ENCODE measurements around the gene ACOT6.
"Not testable (repeated sequence)": the region's sequence is repeated elsewhere in the genome, so short reads cannot be mapped to it uniquely, and the experiment has no call there.

The ACOT6 gene

DNA sequence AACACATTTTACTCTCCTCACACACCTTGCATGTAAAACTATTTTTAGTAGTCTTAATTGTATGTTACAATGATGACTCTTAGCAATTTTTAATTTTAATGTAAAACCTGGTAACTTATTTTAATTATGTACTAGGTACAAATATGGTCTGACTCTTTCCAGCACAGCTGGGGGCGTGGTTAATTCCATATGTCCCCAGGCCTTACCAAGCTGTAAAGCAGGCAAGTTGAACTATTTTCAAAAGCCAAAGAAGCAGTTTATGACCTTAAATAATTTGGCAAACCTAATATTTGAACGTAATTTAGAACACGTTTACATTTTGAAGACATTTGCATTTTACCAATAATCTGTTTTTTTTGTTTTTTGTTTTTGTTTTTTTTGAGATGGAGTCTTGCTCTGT is 9.3 kb upstream of the ACOT6 start:
- no peak for DNase-seq

GRCh38 chr14:73606271-73606670 is 6.0 kb upstream of the ACOT6 start:
- no peak for DNase-seq

GRCh38 chr14:73607241-73607640 is 5.1 kb upstream of the ACOT6 start:
- no peak for DNase-seq

DNA sequence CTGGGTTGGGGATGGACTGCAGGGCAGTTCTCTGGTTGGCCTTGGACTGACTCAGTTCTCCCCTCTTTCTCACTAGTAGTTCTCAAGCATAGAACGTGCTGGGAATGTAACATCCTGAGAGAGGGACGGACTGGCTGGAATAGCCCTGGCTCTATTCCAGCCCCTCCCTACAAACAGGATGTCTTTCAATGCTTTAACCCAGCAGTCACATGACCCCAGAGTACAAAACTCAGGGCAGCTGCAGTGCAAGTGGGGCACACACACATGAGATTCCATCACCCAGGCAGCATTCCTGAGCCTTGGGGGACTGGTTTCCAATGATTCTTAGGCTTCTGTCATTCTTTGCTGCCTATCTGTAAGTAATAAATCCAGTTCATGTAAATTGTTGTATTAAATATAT is 1.6 kb upstream of the ACOT6 start:
- no peak for DNase-seq

DNA sequence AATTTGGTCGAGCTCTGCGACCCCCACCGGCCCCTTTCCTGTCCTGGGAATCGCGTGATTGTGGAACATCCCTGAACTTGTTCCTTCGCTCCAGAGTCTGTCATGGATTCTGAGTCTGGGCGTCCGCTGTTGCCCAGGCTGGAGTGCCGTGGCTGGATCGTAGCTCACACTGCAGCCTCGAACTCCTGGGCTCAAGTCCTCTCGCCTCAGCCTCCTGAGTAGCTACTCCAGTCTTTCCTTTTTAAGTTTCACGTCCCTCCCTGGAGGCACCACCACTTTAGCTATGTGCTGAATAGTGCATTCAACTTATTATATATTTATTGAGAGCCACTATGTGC is 698 bp downstream of the ACOT6 start:
- no peak for DNase-seq

- no peak for DNase-seq
These were observed 1.2 kb downstream of the ACOT6 start for GRCh38 chr14:73613419-73613963.

GRCh38 chr14:73616831-73617230 is 4.5 kb downstream of the ACOT6 start:
- DNase-seq, result no peak

- DNase-seq, result no peak
These were observed 7.2 kb downstream of the ACOT6 start for GRCh38 chr14:73619524-73619923.

DNA sequence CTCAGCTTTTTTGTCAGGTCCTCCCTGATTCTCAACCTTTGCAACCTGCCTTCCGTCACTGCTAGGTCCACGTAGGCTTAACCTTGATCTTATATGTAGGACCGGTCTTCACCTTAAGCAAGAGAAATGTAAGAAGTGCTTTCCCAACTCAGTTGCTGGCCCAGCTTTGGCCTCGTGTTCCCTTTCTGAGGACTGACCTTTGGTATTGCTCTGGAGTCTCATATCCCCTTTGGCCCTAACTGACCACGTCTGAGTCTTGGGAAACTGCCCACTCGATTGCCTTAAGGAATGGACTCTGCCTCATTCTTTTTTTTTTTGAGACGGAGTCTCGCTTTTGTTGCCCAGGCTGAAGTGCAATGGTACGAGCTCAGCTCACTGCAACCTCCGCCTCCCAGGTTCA is 8.0 kb downstream of the ACOT6 start:
- no peak for DNase-seq

DNA sequence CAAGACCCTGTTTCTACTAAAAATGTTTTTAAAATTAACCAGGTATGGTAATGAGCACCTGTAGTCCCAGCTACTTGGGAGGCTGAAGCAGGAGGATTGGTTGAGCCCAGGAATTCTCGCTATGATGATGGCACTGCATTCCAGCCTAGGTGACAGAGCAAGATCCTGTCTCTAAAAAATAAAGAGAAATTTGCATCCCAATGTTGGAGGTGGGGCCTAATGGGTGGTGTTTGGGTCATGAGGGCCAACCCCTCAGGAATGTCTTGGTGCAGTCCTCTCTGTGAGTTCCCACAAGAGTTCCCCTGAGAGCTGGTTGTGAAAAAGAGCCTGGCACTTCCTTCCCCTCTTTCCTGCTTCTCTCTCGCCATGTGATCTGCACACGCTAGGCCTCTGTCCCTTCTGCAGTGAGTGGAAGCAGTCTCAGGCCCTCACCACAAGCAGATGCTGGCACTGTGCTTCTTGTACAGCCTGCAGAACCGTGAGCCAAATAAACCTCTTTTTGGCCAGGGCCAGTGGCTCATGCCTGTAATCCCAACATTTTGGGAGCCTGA is 11.3 kb downstream of the ACOT6 start:
- no peak for DNase-seq

GRCh38 chr14:73625706-73626105 is 13.4 kb downstream of the ACOT6 start:
- no peak for DNase-seq

DNA sequence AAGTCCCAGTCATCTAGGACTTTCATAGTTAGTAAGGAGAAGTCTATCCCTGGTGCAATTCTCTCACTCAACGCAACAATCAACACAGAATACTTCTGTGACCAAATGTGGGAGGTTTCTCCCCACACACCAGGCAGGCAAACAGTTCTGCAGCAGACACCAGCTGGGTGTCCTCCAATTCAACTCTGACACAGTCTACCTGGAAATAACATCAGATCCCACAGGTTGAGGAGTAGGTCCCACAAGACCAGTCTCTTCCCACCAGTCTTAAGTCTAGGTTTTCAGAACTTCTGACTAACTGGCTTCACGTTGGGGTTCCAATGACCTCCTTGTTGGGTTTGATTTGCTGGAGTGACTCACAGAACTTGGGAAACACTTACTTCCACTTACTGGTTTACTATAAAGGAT is 14.8 kb downstream of the ACOT6 start:
- DNase-seq, result no peak

DNA sequence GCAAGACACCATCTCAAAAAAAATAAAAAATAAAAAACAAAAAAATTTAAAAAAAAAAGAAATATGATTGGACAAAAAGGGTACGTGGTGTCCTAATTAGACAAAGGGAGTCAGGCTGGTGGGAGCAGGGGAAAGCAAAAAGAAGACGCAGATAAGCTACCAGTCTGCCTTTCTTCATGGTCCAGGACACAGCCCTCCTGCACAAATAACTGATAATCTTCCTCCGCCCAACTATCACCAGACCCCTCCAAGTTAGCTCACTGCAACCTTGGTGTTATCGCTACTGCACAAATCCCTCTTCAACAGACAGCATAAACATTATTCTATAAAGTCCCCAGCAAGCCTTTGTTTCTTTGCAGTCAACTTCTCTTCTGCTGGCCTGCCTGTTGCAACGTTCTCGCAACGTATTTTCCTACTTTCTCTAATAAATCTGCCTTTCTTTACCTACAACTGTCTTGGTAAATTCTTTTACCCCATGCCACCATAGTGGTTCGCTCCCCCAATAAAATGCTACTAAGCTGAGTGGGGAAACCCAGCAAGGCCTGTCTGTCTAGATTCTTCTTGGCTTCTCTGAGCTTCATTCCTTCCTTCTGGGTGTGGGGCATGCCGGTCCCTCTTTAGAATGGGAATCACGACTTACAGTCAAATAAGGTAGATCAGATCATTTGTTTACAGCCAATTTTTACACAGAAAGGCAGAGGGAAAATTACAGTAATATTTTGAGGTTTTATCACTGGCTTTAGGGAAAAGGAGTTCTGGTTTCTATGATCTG is 17.9 kb downstream of the ACOT6 start:
- no peak for DNase-seq

GRCh38 chr14:73633116-73634010 is 21.0 kb downstream of the ACOT6 start:
- peak; percentile 71 for DNase-seq

DNA sequence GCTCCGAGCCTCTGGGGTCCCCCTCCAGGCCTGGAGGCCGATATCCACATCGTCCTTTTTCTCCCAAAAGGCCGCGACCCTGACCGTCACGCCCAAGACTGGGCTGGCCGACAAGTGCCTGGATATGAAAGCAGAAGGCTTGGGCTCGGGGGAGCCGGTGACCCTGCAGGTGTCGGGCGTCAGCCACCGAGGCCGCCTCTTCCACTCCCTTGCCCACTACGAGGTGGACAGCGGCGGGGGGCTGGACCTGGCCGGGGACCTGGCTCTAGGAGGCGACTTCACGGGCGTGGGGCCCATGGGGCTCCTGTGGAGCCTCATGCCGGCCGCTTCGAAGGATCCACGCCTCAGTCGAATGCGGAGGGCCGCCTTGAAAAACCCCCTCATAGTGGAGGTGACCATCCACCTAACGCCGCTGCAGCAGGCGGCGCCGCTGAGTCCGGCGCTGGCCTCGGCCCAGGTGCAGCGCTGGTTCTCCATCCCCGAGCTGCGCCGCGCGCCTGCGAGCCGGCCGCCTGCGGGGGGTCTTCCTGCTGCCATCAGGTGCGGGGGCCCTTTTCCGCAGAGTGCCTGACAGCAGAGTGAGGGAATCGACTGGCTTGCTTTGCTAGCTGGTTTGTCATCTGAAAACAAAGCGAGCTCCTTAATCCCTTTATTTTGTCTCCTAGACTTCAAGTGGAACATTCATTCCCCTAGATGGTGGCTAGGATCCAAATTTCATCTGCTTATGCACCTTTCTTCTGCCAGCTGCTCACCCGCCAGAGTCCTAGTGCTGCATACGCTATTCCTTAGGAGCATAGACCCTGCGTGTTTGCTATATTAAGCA is 21.9 kb downstream of the ACOT6 start:
- DNase-seq, result no peak

DNA sequence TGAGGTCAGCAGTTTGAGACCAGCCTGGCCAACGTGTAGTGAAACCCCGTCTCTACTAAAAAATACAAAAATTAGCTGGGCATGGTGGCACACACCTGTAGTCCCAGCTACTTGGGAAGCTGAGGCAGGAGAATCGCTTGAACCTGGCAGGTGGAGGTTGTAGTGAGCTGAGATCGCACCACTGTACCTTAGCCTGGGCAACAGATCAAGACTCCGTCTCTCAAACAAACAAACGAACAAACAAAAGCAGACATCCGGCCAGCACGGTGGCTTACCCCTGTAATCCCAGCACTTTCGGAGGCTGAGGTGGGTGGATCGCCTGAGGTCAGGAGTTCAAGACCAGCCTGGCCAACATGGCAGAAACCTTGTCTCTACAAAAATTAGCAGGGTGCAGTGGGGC is 24.0 kb downstream of the ACOT6 start:
- DNase-seq, result not testable (repeated sequence)

DNA sequence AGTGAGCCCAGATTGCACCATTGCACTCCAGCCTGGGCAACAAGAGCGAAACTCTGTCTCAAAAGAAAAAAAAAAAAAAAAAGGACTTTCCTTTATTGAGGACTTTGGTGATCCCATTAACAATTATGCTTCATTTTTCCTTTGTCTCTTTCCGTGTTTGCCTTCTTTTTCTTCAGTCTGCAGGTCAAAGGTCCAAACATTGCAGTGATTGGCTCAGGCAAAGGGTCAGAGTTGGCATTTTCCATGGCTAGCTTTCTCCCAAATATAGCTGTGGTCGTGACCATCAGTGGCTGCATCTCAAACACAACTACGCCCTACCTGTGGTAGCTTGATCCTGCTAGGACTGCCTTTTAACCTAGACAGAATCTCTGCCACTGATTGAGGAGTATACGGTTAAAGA is 25.5 kb downstream of the ACOT6 start:
- no peak for DNase-seq

DNA sequence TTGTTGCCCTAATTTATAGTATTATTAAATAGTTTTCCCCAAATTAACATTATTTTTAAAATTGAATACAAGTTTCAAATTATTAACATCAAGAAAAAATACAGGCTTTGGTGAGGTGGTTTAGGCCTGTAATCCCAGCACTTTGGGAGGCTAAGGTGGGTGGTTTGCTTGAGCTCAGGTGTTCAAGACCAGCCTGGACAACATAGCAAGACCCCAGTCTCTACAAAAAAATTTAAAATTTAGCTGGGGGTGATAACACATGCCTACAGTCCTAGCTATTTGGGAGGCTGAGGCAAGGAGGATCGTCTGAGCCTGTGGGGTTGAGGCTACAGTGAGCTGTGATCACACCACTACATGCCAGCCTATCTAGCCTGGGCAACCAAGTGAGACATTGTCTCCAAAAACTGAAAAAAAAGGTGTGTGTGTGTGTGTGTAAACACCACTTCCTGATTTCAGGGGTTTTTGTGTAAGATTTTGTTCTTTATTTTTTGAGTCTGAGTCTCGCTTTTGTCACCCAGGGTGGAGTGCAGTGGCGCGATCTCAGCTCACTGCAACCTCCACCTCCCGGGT is 28.6 kb downstream of the ACOT6 start:
- DNase-seq, result no peak

GRCh38 chr14:73644531-73645247 is 32.4 kb downstream of the ACOT6 start, which contains the start of gene DNAL1:
TSS of gene DNAL1 (plus strand) at chr14:73644986. CDS start at chr14:73645040, 54 bp downstream.
- peak; percentile 93 for DNase-seq

GRCh38 chr14:73645248-73645610 is 32.9 kb downstream of the ACOT6 start:
- DNase-seq, result no peak

DNA sequence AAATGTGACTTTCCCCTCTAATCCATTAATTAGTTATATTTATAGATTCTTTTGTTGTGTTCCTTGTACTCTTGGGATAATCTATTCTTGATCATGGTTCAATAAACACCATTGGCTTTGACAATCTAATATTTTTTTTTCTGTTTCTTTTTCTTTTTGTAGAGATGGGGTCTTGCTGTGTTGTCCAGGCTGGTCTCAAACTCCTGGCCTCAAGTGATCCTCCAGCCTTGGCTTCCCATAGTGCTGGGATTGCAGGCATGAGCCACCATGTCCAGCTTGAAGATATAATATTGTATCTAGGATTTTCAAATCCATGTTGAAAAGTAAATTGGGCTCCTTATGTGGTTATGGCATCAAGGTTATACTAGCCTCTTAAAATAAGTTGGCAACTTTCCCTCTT is 38.7 kb downstream of the ACOT6 start:
- DNase-seq, result no peak

DNA sequence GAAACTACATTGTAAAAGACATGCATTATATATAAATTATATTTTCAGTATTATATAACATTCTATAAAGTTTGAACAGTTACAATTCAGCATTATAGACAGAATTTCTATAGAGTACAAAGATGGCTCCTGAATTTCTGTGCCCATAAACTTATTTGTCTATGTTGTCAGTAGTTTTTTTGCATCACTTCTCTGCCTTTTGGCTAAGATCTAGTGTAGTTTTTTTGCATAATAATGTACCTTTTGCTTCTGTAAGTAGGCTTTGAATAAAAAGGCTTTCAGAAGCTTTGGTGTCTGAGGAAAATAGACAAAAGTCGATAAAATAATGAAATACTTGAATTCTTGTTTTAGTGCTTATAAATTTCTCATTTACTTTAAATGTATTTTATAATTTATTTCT is 43.5 kb downstream of the ACOT6 start:
- DNase-seq, result no peak

Measured in CD4-positive, alpha-beta T cell treated with Interleukin-4 for 4 hours (primary cell).